SKM-1 treated with dmso at 0.1 percent for 144 hours (cell line): ENCODE measurements around the gene MINDY3.
"Not testable (repeated sequence)": the region's sequence is repeated elsewhere in the genome, so short reads cannot be mapped to it uniquely, and the experiment has no call there.

ENCODE experiments used
- DNase-seq: peaks from one replicate; lab custom pipeline; 2025; ENCODE audit not compliant: unreplicated experiment; lab: John Stamatoyannopoulos, UW

Gene MINDY3

DNA sequence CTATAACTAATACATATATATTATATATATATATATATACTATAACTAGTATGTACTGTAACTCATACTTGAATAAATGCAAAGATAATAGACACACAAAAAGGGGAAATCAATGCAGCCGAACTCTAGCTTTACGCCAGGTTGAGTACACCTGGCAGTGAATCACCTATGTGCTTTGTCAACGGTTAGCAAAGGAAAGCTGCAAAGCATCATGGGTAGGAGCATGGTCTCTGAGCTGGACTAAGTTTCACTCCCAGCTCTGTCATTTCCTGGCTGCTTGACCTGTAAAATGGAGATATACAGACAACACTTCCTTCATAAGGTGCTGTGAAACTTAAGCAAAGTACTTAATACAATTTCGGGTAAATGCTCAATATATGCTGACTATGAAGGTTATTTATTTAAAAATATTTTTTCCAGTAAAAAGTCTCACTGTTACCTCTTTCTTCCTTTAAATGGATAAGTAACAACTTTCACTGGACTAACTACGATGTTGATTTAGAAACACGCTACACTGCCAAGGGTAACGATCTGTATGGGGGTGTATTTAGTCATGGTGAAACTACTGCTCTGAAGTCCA is 78.8 kb downstream of the MINDY3 start:
- DNase-seq: no peak

DNA sequence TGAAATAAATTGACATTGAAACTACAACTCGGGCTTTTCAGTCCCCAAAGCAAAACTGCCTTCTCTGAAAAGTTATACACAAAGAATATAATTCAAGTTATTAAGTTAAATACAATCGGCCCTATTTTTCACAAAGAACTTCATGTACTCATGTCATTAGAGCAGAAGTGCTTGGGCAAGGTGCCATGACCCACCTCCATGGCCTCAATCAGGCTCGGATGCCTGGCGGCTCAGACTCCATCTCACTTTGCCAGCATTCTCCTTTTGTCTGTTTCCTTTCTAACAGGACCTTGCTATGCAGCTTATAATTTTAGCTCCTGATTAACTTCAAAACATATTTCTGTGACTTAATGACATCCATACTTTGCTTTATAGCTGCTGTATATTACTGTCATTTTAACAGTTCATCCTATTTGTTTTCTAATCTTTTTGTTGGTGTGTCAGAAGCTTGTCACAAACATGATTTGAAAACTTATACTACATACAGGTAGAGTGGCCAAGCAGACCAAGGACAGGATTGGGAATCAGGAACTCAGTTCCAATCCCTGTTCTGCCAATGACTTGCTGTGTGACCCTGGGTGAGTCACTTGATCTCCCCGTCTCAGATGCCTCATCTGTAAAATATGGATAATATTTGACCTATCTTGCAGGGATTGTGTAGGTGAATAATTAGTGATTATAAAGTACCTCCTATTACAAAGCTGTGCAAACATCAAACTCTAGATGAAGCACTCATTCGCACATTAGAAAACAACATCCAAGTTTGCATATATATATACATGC is 79.8 kb downstream of the MINDY3 start:
- no peak for DNase-seq

- no peak for DNase-seq
Observed at GRCh38 chr10:15775513-15775912, 84.8 kb downstream of the MINDY3 start.

GRCh38 chr10:15774534-15774933 is 85.8 kb downstream of the MINDY3 start:
- not testable (repeated sequence) for DNase-seq

DNA sequence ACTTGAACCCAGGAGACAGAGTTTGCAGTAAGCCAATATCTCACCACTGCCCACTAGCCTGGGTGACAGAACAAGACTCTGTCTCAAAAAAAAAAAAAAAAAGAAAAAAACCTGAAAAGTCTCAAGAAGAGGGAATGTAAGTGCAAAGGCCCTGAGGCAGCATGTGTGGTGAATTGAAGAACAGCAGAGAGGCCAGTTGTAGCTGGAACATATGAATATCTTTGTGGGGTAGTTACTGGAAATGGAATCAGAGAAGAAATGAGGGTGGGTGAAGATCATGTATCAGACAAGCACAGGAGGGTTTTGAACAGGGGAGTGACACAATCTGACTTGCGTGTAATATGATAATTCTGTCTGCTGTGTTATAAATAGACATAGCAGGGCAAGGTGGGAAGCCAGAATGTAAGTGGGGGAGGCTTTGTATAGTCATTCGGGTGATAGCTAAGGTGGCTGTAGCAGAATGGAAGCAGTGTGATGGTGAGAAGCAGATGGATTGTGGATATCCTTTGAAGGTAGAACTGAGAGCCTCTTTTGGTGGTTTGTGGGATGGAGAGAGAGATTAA is 95.3 kb downstream of the MINDY3 start:
- no peak for DNase-seq

DNA sequence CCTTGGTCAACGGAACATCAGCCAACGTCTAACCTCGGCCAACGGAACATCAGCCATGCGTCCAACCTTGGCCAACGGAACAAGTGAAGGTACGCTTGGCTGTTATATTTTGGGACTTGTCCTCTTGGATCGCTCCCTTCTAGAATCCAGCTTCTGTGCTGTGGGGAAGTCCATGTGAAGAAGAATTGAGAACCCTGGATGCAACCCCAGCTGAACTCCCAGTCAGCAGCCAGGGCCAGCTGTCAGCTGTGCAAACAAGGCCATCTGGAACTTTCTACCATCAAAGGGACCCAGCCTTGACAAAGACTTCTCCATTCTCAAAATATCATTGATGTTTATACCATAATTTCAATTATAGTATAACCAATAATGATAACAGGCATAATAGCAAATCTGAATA is 97.3 kb downstream of the MINDY3 start:
- DNase-seq: peak; percentile 62

DNA sequence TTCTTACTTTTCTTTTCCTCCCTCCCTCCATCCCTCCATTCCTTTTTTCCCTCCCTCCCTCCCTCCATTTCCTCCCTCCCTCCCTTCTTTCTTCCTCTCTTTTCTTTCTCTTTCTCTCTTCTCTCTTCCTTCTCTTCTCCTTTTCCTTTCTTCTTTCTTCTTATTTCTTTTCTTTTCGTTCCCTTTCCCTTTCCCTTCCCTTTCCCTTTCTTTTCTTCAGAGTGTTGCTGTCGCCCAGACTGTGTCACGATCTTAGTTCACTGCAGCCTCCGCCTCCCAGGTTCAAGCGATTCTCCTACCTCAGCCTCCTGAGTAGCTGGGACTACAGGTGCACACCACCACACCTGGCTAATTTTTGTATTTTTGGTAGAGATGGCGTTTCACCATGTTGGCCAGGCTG is 98.1 kb downstream of the MINDY3 start:
- not testable (repeated sequence) for DNase-seq

GRCh38 chr10:15761224-15761623 is 99.1 kb downstream of the MINDY3 start:
- not testable (repeated sequence) for DNase-seq

GRCh38 chr10:15760681-15761080 is 99.6 kb downstream of the MINDY3 start:
- no peak for DNase-seq

- no peak for DNase-seq
Observed at GRCh38 chr10:15759265-15759664, 101.0 kb downstream of the MINDY3 start.

- no peak for DNase-seq
Observed at GRCh38 chr10:15758618-15759017, 101.7 kb downstream of the MINDY3 start.

- DNase-seq: no peak
Observed at GRCh38 chr10:15754937-15755336, 105.4 kb downstream of the MINDY3 start.

GRCh38 chr10:15751046-15751445 is 109.3 kb downstream of the MINDY3 start:
- no peak for DNase-seq

DNA sequence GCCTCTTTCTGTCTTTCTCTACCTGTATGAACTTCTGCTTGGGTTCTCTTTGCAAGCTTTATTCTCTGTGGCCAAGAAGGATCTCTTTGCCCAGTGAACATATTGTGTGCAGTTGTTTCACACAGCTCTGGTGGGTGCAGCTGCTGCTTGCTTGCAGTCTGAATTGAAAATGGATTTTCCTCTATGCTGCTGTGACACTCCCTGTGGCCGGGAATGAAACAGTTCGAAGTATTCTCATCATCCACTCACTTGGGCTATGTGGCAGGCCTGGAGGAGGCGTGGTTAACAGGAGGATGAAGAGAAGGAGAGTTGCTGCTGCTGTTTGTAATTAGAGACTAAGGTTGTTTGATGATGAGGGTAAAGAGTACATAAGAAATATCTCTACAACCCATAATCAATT is 112.2 kb downstream of the MINDY3 start:
- DNase-seq: no peak

GRCh38 chr10:15747632-15748031 is 112.7 kb downstream of the MINDY3 start:
- DNase-seq: no peak

GRCh38 chr10:15745751-15746150 is 114.6 kb downstream of the MINDY3 start:
- DNase-seq: no peak

GRCh38 chr10:15744217-15744865 is 116.0 kb downstream of the MINDY3 start:
- peak; percentile 19 for DNase-seq

DNA sequence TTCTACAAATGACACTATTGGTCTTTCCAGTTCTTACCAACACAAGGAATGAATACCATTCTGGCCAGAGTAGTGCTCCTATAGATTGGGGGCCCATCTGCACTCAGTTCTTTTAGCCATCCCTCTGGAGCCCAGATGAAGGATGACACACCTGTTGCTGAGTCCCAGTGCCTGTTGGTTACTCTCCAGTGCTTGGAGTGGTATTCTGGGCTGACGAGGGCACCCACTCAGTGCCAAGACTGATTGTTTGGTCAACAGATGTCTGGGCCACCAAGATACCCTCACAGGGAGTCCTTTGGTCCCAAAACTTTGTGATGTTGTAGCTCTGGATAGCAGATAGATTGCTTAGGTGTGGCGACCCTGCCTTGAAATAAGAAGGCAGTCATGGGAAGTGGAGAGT is 116.9 kb downstream of the MINDY3 start:
- DNase-seq: no peak

- DNase-seq: no peak
Observed at GRCh38 chr10:15742836-15743235, 117.5 kb downstream of the MINDY3 start.

DNA sequence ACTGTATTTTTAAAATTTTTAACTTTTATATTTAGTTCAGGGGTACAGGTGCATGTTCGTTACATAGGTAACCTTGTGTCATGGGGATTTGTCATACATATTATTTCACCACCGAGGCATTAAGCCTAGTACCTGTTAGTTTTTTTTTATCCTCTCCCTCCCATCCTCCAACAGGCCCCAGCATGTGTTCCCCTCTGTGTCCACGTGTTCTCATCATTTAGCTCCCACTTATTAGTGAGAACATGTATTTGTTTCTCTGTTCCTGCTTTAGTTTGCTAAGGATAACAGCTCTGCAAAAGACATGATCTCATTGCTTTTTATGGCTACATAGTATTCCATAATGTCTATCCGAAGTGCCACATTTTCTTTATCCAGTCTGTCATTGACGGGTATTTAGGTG is 118.2 kb downstream of the MINDY3 start:
- DNase-seq: no peak

DNA sequence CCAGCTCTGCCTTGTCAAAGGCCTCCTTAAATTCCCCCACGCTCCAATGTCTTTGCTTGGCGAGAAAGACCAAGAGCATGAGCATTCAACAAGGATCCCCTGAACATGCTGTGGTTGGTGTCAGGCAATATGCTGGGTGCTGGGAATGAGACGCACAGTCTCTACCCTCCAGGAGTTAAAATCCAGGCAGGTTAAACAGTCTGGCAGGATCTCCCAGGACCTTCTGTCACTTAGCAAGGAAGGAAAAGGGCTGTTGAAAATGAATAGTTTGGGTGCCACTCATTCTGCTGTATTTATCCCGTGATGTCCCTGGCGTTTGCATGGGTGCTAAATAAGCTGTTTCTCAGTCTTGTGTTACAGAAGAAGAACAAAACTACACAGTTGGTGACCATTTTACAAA is 118.7 kb downstream of the MINDY3 start:
- no peak for DNase-seq

DNA sequence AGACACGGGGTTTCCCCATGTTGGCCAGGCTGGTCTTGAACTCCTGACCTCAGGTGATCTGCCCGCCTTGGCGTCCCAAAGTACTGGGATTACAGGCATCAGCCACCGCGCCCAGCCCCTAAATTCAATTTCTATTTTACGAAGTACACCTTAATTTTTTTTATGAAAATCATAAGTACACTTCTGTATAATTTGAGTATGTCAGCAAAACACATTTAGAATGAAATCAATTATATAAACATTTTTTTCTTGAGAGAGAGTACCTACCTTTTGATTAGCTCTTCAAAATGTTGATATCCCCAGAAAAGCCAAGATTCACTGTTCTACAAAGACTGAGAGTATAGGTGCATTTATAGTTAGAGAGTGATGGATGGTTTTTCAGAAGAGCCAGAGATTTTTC is 120.0 kb downstream of the MINDY3 start:
- DNase-seq: no peak
